Measurements from ENCODE around the gene DVL1. TPM values are rescaled to one million over a fixed set of nuclear protein-coding genes. Genes with fewer than 3 reads are reported as not detected.

The DVL1 gene
- total RNA-seq, 1 experiment from 2014 or later, result 71.0 TPM

DNA sequence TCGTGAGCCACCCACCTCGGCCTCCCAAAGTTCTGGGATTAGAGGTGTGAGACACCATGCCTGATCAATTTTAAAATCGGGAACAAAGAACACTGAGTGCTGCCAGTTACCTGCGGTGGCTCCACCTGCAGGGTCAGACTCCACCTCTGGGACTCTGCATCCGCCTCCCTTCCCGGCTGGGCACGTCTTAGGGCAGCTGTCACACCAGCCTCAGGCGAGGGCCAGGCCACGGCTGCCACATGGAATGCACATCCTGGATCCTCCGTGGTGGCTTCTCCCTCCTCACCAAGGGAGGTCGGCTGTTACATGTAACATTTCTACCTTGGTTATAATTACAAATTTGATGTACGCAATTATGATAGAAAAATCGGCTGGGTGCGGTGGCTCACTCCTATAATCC lies 15.0 kb upstream of the DVL1 start:
- H4K5ac ChIP-seq (ENCODE audit: insufficient read length, low read depth, low read length), result no peak overlapping the region
- DNase-seq, result peak; percentile 37
- H3K27ac ChIP-seq (ENCODE audit: insufficient read length, low read depth, low read length), result no peak overlapping the region
- no peak overlapping the region for H3K18ac ChIP-seq (ENCODE audit: insufficient read length, low read depth, low read length)
- H3K9me3 Mint-ChIP-seq, result no peaks in the 10 kb centered on the region; a peak in 2 of 5 replicates
- no peaks in the 10 kb centered on the region for H3K79me2 ChIP-seq (ENCODE audit: insufficient read depth, low read length)
- H3K4me2 ChIP-seq (ENCODE audit: insufficient read depth, insufficient read length, low read length), result no peak overlapping the region
- H3K4me3 Mint-ChIP-seq, result no peak overlapping the region
- H3K79me1 ChIP-seq (ENCODE audit: insufficient read depth, low read depth, low read length, poor library complexity, severe bottlenecking), result no peaks in the 10 kb centered on the region
- no CpG with 5 or more reads among the region's 14 CpGs for WGBS (ENCODE audit: extremely low coverage, insufficient read length, low lambda C conversion rate)
- no peak overlapping the region for H3K14ac ChIP-seq (ENCODE audit: insufficient read depth, low read length)
- no peak overlapping the region for H2BK20ac ChIP-seq (ENCODE audit: low read depth, low read length, poor library complexity, severe bottlenecking)
- no peaks in the 10 kb centered on the region for H3K23me2 ChIP-seq (ENCODE audit: insufficient read length, low read depth, low read length, poor library complexity, severe bottlenecking)
- H2BK15ac ChIP-seq (ENCODE audit: low read depth, low read length), result no peak overlapping the region
- H3T11ph ChIP-seq (ENCODE audit: low read length), result no peak overlapping the region
- H4K91ac ChIP-seq (ENCODE audit: insufficient read length, low read depth, low read length), result no peak overlapping the region
- no peaks in the 10 kb centered on the region for H3K36me3 Mint-ChIP-seq (ENCODE audit: insufficient read depth in 1 of 3, low read depth in 3 of 3)
- H3K27ac Mint-ChIP-seq, result no peak overlapping the region; a peak in 1 of 7 replicates
- no peak overlapping the region for H2BK120ac ChIP-seq (ENCODE audit: low read depth, low read length, poor library complexity, severe bottlenecking)
- peaks cover 12 to 21% of the 10 kb centered on the region in 2 experiments for H3K4me1 Mint-ChIP-seq
- TF ChIP-seq, protein P1, sequence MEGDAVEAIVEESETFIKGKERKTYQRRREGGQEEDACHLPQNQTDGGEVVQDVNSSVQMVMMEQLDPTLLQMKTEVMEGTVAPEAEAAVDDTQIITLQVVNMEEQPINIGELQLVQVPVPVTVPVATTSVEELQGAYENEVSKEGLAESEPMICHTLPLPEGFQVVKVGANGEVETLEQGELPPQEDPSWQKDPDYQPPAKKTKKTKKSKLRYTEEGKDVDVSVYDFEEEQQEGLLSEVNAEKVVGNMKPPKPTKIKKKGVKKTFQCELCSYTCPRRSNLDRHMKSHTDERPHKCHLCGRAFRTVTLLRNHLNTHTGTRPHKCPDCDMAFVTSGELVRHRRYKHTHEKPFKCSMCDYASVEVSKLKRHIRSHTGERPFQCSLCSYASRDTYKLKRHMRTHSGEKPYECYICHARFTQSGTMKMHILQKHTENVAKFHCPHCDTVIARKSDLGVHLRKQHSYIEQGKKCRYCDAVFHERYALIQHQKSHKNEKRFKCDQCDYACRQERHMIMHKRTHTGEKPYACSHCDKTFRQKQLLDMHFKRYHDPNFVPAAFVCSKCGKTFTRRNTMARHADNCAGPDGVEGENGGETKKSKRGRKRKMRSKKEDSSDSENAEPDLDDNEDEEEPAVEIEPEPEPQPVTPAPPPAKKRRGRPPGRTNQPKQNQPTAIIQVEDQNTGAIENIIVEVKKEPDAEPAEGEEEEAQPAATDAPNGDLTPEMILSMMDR (conservative IDR thresholded peaks at IDR 0.05), result no peak
- no peak overlapping the region for H3K23ac ChIP-seq (ENCODE audit: insufficient read length, low read depth, low read length)
- no peak overlapping the region for H3K4ac ChIP-seq (ENCODE audit: low read depth, low read length)
- no peaks in the 10 kb centered on the region for H3K27me3 ChIP-seq (ENCODE audit: insufficient read depth, low read length)
- H4K20me1 ChIP-seq (ENCODE audit: control insufficient read depth, insufficient read depth, insufficient read length), result no peaks in the 10 kb centered on the region
- H2BK12ac ChIP-seq (ENCODE audit: insufficient read length, low read depth, low read length), result no peak overlapping the region
- no peak overlapping the region for H2AFZ ChIP-seq (ENCODE audit: low read length)
- no peak overlapping the region for H2AK5ac ChIP-seq (ENCODE audit: insufficient read length, low read length)
- peaks cover 2% of the 10 kb centered on the region; the same call in 1 of the 2 replicates for H3K4me1 ChIP-seq (ENCODE audit: insufficient read depth, low read length)
- H3K27me3 Mint-ChIP-seq (ENCODE audit: low read depth), result peaks cover 34% of the 10 kb centered on the region
- no peak overlapping the region for H3K9ac ChIP-seq (ENCODE audit: extremely low read depth, insufficient read length, low read length)
- H3K9me3 ChIP-seq (ENCODE audit: control insufficient read depth, low read depth, low read length), result peaks cover 20% of the 10 kb centered on the region
- no peak overlapping the region for H4K8ac ChIP-seq (replicated peaks; ENCODE audit: insufficient read length, low read depth, low read length)
- H2BK5ac ChIP-seq (ENCODE audit: insufficient read length, low read length), result no peak overlapping the region
- no peak overlapping the region for H3K56ac ChIP-seq (ENCODE audit: insufficient read length, low read depth, low read length)
